Stimulated activated CD8-positive, alpha-beta memory T cell treated with anti-CD3 and anti-CD28 coated beads, Interleukin-15, amount 100 ng/mL, for 48 hours (primary cell): ENCODE data around the gene MED28.
"Not testable (repeated sequence)": the region's sequence is repeated elsewhere in the genome, so short reads cannot be mapped to it uniquely, and the experiment has no call there.

Experiments
- DNase-seq, 2 donors: peaks; one replicate each; pipeline ENCODE4 v3.0.0-alpha.2; 2020; ENCODE audit warnings: low read depth in 2 of 2

MED28 gene, protein sequence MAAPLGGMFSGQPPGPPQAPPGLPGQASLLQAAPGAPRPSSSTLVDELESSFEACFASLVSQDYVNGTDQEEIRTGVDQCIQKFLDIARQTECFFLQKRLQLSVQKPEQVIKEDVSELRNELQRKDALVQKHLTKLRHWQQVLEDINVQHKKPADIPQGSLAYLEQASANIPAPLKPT

DNA sequence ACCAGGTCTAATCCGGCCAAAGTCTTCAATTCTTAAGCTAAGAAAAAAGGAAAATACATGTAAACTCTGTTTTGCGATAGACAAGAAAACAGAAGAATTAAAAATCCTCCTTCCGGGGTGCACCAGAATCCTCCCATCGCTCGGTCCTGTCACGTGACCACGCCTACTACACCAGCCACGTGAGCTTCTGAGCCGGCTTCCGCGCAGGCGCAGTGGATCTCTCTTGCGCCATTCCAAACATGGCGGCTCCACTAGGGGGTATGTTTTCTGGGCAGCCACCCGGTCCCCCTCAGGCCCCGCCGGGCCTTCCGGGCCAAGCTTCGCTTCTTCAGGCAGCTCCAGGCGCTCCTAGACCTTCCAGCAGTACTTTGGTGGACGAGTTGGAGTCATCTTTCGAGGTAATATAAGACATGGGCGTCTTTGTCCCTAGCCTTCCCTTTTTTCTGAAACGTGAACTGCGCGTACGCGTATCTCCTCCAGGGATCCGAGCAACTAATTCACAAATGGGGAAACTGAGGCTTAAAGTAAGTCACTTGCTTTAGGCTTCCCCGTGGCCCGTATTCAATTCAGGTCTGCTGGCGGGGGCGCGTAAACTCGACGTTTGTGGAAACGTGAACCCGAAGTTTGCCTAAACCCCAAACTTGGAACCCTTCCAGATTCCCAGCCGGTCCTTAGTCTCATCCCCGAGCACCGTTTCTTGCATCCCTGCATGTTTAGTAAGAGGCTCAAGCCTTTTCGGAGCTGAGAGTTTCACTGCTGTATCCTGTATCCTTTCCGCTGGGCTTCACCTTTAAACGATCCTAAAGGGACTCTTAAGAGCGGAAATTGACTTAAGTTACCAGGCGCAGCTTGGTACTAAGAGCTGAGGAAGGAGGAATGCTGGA, at the start of gene MED28:
Gene MED28 (plus strand): TSS at position 226 of the 884 bp plus-strand sequence. CDS start 14 bp downstream, at position 240.
- peak; percentile 89 to 91 for DNase-seq

DNA sequence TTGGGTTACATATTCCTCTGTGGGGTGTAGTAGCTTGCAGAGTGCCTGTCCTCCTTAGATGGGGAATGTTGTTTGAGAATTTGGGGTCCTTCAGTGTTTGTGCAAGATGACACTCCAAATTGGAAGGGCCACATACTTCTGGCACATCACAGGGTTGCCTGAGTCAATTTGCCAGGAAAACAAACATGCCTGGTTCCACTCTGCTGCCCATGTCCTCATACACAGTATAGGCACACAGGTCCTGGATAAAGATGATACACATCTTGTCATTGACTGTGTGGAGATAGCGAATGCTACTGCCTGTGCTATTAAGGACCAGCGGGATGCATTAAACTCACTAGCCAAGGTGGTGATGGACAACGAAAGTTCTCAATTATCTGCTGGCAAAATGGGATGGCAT, 48.6 kb upstream of the MED28 start:
- no peak for DNase-seq

DNA sequence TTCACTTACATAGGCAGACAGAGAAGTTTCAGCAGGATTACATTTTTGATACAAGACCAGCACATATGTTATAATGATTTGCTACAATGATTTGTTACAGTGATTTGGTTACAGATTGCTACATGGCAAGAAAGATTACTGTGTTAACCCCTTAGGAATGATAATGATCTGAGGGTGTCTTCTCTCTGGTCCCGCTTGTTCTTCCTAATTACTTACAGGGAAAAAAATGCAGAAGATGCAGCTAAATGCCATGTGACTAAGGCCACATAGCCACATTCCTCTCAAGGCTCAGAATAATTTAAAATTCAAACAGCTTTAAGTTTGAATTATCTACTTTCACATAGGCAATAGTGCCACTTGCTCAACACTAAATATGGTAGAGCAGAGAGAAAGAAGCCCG, 47.2 kb upstream of the MED28 start:
- no peak for DNase-seq

DNA sequence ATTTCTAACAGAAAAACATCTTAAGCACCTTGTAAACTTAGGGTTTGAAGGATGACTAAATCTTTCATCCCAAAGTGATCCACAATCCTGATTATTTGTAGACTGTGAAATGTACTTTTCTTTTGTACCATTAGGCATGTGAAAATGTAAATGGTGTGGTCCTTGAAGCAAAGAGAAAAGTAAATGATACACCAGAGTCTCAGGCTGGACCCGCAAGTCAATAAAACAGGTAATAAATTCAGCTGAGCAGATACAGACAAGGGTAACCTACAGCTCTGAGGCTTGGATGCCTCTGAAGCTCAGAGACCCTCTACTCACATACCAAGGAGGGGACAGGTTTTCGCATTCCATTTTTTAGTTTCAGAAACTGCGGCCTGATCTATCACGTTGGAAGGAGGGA, 40.2 kb upstream of the MED28 start:
- no peak for DNase-seq

DNA sequence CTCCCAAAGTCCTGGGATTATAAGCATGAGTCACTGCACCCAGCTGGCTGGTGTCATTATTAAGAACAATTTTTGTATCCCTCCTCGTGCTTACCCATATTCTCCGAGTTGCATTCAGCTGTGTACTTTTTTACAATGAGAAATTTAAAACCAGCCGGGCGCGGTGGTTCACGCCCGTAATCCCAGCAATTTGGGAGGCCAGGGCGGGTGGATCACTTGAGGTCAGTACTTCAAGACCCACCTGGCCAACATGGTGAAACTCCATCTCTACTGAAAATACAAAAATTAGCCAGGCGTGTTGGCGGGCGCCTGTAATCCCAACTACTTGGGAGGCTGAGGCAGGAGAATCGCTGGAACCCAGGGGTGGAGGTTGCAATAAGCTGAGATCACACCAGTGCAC, 39.3 kb upstream of the MED28 start:
- DNase-seq, result not testable (repeated sequence)

DNA sequence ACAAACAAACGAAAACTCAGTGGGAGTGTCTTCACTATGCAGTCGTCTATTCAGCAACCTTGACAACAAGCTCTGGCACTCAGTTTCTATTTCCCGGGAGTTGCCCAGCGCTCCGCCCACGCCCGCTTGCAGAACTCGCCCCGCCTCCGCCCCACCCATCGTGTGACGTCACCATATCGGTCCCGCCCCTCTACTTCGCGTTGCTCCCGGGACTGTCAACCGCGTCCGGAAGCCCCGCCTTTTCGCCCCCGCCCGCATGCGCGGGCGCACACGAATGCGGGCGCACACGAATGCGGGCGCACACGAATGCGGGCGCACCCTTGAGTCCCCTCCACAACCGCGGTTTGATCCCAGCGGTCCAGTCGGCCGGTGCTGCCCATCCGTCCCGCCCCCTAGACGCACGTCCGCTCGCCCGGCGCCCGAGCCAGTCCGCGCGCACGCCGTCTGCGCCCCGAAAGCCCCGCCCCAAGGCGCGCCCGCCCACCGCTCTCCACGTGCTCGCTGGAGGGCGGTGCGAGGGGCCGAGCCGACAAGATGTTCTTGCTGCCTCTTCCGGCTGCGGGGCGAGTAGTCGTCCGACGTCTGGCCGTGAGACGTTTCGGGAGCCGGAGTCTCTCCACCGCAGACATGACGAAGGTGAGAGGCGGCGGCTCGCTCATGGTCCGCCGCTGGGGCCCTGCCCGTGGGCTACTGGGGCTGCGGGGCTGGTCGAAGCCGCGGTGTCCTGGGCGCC, 37.3 kb upstream of the MED28 start, which contains the start of gene LAP3:
Gene LAP3 (plus strand): TSS at position 267 of the 733 bp plus-strand sequence. CDS start 268 bp downstream, at position 535.
- peak; percentile 93 to 95 for DNase-seq

DNA sequence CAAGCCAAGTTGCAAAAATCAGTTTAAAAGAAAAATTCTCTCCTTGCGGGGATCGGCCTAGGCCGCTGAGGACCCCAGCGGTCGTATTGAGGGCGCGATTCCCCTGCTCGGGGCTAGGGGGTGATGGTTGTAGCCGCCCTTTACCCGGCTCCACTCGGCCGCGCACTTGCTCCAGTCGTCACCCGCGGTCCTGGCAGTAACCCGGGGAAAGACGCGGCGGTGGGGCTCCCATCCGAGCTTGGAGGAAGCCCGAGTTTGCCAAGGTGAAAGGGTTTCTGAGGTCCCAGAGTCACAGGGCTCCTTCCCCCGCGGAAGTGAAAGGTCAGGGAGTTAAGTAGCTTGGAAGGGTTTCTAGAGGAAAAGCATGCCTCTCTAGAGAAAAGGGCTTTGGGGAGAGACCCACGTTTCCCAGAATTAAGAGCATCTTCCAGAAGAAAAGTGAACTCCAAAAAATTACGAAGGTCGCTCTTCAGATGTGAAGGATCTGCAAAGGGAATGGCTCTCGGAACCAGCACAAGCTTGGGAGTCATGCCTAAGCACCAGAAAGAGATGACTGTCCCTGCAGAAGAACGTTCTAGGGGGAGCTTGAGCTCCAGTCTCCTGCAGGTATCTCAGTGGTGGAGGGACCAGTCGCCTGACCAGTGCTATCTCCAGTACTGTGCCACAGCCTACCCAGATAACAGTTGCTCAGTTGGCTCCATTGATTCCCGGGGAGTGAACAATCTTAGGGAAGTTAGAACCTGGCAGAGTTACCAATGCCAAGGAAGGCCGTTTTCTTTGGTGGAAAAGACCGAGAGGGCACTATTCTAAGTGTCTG, 36.6 kb upstream of the MED28 start:
- DNase-seq, result peak; percentile 18 to 25

DNA sequence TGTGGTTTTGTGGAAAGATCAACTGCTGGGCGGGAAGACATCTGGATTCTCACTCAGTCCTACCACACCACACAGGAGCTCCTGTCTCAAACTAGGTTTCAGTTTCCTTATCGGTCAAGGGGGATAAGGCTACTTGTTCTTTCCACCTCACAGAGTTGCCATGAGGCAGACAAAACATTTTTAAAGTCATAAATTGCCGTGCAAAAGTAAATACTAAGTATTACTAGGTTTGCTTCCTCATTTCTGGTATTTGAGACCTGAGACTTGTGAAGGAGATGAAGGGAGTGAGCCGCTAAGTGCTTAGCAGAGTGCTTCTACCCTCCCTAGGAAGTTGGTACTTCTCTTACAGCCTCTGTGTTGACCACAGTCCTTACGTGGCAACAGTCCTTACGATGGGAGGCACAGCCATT, 36.0 kb upstream of the MED28 start:
- no peak for DNase-seq

DNA sequence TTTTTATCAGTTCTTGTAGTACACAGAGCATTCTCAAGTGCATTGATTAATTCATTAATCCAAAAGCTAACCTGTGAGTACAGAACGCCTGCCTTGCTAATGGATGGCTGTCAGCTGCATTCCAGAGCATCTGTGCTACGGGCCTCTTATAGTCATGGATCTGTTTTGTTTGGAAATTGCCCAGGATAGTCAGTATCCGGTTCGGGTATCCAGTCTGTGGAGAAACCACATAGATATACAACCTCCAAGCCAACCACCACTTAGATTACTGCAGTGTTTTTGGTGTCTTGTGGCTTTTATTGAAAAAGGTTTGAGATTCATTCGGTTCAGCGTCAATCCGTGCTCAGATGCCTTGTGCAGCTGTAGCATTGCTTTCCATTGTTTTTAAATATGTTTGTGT, 33.5 kb upstream of the MED28 start:
- DNase-seq, result no peak

DNA sequence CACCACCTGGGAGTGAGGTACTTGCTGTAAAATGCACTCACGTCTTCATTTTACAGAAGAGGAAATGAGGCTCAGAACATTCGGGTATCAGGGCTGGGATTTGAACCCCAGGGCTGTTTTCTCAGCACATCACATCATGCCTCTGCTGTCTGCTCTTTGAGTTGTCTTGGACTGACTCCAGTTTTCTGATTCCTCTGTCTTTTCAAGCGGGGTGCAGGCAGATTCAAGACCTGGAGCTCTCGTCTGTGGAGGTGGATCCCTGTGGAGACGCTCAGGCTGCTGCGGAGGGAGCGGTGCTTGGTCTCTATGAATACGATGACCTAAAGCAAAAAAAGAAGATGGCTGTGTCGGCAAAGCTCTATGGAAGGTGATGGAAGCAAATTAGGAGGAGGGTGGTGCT, 31.2 kb upstream of the MED28 start:
- DNase-seq, result no peak

DNA sequence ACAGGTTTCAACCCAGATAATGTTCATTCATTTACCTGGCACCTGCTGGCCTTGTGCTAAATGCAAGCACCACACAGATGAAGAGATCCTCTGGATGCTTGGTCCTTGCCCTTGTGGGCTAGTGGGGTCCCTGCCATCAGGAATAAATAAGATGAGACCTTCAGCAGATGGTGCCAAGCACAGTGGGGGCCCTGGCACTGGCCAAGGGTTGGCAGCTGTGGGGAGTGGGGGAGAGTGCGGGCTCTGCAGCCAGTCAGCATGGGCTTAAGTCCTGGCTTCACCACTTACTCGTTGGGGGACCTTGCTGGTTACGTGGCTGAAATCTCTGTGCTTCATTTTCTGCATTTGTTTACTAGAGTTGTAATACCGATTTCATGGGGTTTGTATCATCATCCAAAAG, 30.5 kb upstream of the MED28 start:
- DNase-seq, result no peak

DNA sequence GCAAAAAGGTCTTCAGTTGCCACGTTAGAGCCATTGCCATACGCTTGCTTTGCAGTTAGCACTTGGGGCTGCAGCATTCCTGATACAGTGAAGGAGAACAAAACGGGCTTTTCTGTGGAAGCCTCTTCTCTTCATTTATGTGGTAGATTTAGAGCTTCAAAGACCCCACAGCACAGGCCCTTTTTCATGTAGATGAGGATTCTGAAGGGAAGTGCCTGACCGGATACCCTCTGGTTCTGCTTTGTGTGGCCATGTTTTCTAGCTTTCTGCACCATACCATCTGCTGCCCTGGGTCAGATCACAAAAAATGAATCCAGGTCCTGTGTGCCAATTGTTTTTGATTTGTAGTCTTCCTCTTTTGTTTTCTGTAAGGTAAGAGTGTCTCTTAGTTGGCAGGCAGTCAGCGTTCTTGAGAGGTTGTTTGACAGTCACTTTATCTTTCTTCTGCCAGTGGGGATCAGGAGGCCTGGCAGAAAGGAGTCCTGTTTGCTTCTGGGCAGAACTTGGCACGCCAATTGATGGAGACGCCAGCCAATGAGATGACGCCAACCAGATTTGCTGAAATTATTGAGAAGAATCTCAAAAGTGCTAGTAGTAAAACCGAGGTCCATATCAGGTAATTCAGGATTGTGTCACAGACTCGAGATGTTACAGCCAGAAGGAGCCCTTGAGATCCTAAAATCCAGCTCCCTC, 29.8 kb upstream of the MED28 start:
- no peak for DNase-seq

DNA sequence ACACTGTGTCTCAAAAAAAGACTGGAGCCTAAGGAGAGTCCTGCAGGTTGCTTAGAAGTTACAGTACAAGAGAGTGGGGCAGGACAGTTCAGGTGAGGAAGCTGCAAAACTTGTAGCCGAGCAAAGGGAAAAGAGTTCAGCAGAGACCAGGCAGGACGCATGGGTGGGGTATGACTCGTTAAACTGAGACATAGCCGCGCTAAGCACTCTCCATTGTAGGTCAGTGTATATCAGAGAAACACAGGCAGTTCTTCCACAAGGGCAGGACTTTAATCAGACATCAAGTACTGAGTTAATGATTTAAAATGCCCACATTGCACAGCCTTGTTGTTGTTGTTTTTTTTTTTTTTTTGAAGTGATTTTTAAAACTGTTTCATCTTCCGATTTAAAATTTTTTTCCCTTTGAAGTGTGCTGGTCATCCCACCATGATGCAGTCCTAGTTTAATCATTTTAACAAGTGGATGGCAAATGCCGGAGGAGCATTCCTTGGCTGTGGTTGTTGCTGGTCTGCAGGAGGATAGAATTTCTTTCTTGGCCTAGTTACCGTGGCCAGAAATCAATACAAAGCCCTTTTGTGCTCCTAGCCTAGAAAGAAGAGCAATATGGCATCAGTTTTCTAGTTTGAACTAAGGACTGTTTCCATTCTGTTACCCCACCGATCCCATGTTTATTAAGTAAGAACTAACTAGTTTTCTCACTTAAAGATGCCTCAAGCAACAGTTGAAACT, 27.2 kb upstream of the MED28 start:
- no peak for DNase-seq

DNA sequence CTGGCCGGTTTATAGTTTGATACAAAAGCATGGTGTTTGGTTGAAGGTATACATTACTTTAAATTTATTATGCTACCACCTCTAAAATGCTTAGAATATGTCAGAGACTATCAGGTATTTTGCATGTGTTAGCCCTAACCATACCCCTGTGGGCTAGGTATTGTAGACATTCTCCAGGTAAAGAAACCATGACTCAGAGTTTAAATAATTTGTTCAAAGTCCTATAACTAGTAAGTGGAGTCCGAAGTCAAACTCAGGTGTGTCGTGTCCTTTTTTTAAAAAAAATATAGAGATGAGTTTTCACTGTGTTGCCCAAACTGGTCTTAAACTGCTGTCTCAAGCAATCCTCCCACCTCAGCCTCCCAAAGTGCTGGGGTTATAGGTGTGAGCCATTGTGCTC, 25.1 kb upstream of the MED28 start:
- DNase-seq, result no peak

DNA sequence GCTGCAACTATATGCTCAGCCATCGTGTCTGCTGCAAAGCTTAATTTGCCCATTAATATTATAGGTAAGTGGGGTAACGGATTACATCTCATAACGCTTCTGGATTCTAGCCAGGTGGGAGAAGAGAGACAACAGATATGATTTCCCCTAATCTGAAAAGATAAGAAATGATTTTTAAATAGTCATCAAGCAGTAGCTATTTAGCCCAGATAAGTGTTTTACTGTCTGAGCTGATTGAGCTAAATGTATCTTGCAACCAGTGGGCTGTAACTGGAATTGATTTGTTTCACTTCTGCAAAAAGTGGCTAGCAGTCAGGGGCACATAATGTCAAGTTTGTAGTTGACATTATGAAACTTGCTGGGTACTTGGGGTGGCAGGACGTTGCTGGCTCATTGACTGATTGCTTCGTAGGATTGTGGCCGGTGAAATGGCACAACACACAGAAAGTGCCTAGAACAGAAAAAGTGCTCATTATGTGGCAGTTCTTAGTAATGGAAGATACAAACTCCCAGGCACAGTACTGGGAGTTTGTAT, 18.9 kb upstream of the MED28 start:
- no peak for DNase-seq

DNA sequence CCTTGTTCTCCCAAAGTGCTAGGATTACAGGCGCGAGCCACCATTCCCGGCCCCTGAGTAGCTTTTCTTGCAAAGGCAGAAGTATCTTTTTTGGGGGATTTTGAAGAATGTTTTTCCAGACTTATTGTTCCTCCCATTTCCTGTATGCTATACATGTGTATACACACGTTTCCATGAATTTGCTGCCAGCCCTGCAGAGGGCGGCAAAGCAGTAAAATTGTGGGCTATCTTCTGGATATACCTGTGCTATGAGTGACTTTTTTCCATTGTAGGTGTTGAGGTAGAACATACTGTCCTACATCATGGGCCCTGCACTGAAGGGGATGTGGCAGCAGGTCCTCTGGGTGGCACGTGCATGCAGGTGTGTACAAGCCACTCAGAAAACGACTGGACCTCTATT, 16.9 kb upstream of the MED28 start:
- DNase-seq, result no peak

DNA sequence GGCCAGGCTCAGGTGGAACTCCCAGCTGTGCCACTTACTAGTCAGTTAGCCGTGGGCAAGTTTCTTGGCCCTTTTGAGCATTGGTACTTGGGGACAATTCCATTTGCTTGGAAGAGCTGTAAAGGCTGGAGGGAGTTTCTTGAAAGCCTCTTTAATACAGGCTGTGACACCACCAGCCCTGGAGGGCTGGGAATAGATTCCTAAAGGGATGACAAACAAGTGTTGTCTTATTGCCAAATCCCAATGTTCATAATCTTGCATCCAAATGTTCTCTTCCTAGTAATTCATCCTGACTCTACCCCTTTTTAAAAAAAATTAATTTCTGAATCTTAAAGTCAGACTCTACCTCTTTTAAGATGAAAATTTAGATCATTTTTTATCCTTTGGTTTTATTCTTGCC, 14.6 kb upstream of the MED28 start:
- DNase-seq, result no peak

DNA sequence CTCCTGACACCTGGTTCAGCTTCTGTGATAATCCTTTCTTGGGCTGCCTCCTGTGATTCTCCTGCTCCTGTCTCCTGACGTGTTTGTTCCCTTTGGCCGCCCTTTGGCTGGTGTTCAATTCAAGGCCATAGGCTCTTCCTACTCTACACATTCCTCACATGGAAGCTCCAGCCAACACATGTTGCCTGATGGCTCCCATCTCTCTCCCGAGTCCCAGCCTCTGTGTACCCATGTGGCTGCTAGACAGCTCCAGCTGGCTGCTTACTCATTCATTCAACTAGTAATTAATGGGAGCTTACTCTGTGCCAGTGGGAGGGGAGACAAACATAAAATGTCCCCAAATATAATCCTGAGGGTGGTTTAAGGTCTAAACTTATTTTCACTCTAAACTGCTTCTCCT, 9.2 kb upstream of the MED28 start:
- DNase-seq, result no peak

DNA sequence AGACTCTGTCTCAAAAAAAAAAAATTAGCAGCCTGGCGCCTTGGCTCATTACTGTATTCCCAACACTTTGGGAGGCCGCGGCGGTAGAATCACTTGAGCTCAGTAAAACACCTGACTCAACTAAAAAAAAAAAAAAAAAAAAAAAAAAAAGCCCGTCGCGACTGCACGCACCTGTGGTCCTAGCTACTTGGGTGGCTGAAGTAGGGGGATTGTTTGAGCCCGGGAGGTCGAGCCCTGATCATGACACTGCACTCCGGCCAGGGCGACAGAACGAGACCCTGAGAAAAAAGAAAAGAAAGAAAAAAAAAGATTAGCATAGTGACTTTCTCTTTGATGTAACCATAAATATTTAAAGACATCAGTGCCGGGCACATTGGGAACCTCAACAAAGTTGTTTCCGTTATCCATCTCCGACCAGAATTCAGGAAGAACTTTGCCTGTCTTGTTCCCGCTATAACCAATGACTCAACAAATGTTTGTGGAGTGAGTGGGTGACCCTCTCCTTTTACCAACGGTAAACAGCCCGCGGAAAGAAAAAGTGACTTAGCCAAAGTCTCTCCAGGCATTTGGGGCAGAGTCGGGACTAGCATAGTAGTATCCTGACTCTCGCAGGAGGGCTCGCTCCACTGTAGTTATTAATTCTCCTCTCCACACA, 553 bp upstream of the MED28 start:
- DNase-seq, result no peak

DNA sequence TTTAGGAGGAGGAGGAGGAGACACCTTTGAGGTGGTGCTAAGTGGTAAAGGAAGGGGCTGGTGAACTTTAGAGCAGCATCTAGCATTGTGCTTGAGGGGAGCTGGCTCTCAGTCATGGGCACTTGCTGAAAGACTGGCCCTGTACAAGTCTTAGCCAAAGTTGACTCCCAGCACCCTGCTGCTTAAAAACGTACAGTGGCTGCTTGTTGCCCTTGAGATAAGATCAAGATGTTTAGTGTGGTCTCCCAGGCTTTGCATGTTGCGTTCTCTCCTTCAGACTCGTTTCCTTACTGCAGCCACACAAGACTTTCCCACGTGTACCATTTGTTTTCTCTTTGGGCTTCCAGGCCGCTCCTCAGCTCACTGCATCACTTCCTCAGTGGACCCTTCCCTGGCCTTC, 1.8 kb downstream of the MED28 start:
- DNase-seq, result no peak
